Measurements from ENCODE around the gene XRCC2.

Gene XRCC2

GRCh38 chr7:152617056-152617455 is 58.9 kb downstream of the XRCC2 start:
- DNase-seq (ENCODE audit: low read depth in 2 of 3, low spot score in 1 of 3), result no peak

- DNase-seq (ENCODE audit: low read depth in 2 of 3, low spot score in 1 of 3), result no peak
Observed at GRCh38 chr7:152615031-152615741, 60.8 kb downstream of the XRCC2 start.

DNA sequence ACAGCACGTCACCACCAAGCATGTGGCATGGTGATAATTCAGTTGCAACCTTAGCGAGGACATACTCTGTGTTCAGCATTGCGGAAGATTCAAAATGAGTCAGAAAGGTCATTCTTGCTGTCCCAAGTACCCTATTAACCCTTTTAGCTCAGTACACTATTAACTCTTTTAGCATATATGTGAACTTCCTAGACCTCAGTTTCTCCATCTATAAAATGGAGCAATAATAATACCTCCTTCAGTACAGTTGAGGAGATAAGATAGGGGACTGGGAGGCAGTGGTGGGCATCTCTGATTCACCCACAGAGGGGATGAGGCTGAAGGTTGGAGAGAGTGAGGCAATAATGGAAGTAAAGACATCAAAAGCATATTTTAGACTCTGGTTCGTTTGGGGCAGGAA is 67.3 kb downstream of the XRCC2 start:
- DNase-seq (ENCODE audit: low read depth in 2 of 3, low spot score in 1 of 3), result no peak

DNA sequence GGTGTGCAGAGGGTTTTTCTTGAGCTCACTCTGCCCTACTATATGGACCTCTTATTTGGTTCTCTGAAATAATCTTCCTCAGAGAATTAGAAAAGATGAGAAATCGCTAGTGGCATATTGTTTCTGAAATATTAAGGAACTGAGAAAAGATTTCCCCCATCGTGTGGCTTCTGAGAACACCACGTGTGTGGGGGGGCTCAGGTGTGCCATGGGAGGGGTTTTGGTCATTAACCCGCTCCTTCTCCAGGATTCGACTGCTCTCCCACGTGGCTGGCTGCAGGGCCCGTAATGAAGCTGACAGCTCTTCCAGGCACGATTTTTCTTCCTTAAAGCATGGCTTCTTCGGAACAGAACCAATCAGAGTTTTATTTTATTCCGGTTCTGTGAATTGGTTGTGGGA is 67.7 kb downstream of the XRCC2 start:
- no peak for DNase-seq (ENCODE audit: low read depth in 2 of 3, low spot score in 1 of 3)

DNA sequence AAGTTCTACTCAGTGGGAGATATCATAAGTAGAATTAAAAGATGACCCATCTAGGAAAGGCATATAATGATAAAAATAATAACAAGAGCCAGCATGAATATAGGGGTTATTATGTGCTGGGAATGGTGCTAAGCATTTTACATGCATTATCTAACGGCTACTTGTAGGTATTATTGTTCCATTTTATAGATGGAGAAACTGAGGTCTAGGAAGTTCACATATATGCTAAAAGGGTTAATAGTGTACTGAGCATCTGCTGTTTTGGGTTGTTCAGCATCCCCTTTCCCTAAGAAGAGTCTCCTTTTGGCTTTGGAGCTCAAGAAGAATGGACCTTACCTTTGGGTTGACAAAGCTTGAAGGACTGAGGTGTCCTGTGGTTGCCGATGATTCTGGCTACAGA is 68.9 kb downstream of the XRCC2 start:
- no peak for DNase-seq (ENCODE audit: low read depth in 2 of 3, low spot score in 1 of 3)

GRCh38 chr7:152602962-152603361 is 73.0 kb downstream of the XRCC2 start:
- DNase-seq (ENCODE audit: low read depth in 2 of 3, low spot score in 1 of 3), result no peak

- no peak for DNase-seq (ENCODE audit: low read depth in 2 of 3, low spot score in 1 of 3)
Observed at GRCh38 chr7:152601305-152601798, 74.6 kb downstream of the XRCC2 start.

GRCh38 chr7:152600266-152600665 is 75.7 kb downstream of the XRCC2 start:
- DNase-seq (ENCODE audit: low read depth in 2 of 3, low spot score in 1 of 3), result no peak

- no peak for DNase-seq (ENCODE audit: low read depth in 2 of 3, low spot score in 1 of 3)
Observed at GRCh38 chr7:152597507-152597906, 78.4 kb downstream of the XRCC2 start.

- no peak for DNase-seq (ENCODE audit: low read depth in 2 of 3, low spot score in 1 of 3)
Observed at GRCh38 chr7:152596824-152597223, 79.1 kb downstream of the XRCC2 start.
